ENCODE data around the gene TPST2.

The TPST2 gene

GRCh38 chr22:26559961-26560575 is 29.9 kb downstream of the TPST2 start:
- TF ChIP-seq CTCF (IDR thresholded peaks at IDR 0.05): no peak

- no peak for TF ChIP-seq CTCF (IDR thresholded peaks at IDR 0.05)
Observed at GRCh38 chr22:26558248-26558895, 31.6 kb downstream of the TPST2 start.

GRCh38 chr22:26556904-26557303 is 33.0 kb downstream of the TPST2 start:
- TF ChIP-seq CTCF (IDR thresholded peaks at IDR 0.05): no peak

GRCh38 chr22:26555478-26555877 is 34.5 kb downstream of the TPST2 start:
- TF ChIP-seq CTCF (IDR thresholded peaks at IDR 0.05): no peak

- no peak for TF ChIP-seq CTCF (IDR thresholded peaks at IDR 0.05)
Observed at GRCh38 chr22:26554956-26555355, 35.0 kb downstream of the TPST2 start.

GRCh38 chr22:26553056-26553752 is 36.7 kb downstream of the TPST2 start:
- no peak for TF ChIP-seq CTCF (IDR thresholded peaks at IDR 0.05)

GRCh38 chr22:26552466-26552865 is 37.5 kb downstream of the TPST2 start:
- no peak for TF ChIP-seq CTCF (IDR thresholded peaks at IDR 0.05)
